Stimulated activated CD4-positive, alpha-beta T cell treated with anti-CD3 and anti-CD28 coated beads, TNF-alpha, amount 100 ng/mL, for 24 hours (primary cell): ENCODE measurements around the gene OPRD1.
"Not testable (repeated sequence)": the region's sequence is repeated elsewhere in the genome, so short reads cannot be mapped to it uniquely, and the experiment has no call there.

ENCODE experiments used
- DNase-seq, 3 experiments: peaks; one replicate each; pipeline ENCODE4 v3.0.0-alpha.2; 2020; ENCODE audit warnings: low read depth in 3 of 3

The OPRD1 gene

DNA sequence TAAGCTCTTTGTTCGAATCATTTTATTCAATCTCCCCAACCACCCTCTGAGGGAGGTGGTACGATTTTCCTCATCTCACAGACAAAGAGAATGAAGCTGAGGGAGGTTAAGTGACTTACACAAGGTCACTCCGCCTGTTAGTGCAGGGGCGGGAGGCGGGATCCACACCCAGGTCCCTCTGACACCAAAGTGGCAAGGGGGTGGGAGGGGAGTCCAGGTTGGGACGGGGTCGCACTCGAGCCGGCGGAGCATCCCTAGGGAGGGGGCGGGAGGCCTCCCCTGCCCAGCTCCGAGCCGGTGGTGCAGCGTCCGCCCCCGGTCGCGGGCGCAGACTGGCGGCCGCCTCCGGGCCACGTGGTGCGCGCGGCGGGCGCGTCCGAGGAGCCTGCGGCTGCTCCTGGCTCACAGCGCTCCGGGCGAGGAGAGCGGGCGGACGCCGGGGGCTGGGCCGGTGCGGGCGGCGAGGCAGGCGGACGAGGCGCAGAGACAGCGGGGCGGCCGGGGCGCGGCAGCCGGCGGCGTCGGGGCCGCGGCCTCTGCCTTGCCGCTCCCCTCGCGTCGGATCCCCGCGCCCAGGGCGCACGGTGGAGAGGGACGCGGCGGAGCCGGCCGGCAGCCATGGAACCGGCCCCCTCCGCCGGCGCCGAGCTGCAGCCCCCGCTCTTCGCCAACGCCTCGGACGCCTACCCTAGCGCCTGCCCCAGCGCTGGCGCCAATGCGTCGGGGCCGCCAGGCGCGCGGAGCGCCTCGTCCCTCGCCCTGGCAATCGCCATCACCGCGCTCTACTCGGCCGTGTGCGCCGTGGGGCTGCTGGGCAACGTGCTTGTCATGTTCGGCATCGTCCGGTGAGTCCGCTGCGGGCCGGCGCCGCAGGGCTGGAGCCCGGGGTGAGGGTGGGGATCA, at the start of gene OPRD1:
Gene OPRD1 (plus strand): TSS at position 405 of the 903 bp plus-strand sequence. CDS start 214 bp downstream, at position 619.
- DNase-seq: peak in 1 of 3 experiments; percentile 4

DNA sequence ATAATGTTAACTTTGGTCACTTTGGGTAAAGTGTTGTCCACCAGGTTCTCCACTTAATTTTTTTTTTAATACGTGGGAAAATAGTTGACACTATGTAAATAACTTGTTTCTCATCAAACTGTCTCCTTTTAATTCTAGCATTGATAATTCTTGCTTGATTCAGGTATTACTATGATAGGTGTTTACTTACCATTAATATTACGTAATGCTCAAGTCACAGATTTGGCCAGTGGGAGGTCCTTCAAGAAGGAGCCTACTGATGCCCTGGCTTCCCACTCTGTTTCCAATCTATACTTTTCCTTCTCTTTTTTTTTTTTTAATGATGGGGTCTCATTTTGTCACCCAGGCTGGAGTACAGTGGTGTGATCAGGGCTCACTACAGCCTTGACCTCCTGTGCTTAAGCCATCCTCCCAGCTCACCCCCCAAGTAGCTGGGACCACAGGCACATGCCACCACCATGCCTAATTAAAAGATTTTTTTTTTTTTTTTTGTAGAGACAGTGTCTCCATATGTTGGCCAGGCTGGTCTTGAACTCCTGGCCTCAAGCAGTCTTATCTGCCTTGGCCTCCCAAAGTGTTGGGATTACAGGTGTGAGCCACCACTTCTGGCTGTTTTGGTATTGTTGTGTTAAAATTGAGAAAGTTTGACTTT, 45.3 kb upstream of the OPRD1 start:
- no peak for DNase-seq

DNA sequence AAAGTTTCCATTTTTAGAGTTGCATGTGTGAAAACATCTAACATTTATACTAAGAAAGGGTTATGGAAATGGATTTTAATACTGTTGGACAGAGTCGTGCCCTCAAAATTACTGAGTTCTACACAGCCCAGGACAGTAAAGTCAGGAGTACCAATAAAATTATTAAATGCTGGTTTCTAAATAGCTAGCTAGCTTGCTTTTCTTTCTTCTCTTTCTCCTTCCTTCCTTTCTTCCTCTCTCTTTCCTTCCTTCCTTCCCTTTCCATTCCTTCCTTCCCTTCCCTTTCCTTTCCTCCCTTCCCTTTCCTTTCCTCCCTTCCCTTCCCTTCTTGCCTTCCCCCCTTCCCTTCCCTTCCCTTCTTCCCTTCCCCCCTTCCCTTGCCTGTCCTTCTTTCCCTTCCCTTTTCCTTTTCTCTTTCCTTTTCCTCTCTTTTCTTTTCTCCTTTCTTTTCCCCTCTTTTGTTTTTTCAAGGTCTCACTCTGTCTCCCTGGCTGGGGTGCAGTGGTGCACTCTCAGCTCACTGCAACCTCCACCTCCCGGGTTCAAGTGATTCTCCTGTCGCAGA, 41.3 kb upstream of the OPRD1 start:
- no peak for DNase-seq

DNA sequence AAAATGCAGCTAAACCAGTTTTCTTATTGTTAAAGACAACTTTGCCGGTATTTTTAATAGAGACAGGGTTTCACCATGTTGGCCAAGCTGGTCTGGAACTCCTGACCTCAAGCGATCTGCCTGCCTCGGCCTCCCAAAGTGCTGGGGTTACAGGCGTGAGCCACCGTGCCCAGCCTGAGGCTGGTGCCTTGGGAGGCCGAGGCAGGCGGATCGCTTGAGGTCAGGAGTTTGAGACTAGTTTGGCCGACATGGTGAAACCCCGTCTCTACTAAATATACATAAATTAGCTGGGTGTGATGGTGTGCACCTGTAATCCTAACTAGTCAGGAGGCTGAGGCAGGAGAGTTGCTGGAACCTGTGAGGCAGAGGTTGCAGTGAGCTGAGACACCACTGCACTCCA, 40.0 kb upstream of the OPRD1 start:
- DNase-seq: not testable (repeated sequence)

DNA sequence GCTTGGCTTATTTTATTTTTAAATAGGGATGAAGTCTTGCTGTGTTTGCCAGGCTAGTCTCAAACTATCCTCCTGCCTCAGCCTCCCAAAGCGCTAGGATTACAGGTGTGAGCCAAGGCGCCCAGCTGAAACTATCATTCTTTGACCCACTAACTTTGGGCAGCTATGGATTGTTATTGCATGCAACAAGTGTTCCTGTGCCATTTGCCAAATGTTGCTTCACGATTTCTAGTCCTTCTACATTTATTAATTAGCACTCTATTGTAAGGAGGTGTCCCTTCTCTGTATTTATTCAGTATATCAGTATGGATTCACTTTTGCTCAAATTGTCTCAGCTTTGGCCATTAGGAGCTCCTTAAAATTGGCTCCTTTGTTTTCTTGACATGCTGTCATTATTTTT, 38.9 kb upstream of the OPRD1 start:
- DNase-seq: no peak

DNA sequence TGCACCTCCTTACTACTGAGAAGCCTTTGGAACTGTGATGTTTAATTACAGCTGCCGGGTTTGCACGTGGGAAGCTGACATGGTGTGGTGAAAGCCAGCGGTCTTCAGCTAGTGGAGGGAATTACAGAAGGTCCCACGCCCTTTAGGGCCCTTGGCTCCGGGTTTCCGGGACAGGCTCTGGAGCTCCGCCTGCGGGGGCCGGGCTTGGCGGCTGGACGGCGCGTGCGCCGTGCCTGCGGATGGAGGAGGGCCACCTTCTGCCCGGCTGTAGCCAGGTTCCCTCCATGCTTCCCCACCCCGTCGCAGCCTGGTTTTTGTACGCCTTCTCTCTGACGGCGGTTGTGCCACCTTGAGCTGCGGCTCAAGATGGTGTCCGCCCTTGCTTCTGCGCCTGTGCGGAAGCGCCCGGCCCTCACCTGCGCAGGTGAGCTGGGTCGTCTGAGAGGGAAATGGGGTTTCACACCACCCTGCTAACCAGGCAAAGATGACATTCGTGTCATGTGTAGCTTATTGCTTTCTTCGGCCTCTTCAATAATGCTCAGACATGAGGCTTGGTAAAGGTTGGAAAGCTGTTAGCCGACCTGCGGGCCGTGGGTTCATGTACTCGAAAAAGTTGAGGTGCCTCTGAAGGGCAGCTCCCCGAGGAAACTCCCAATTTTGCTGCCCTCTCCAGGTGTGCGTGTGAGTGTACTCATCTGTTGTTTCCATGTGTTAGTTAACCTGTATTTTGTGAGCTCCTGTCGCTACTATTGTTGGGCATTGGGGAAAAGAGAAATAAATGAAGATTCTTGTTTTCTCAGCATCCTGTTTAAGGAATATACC, 36.6 kb upstream of the OPRD1 start:
- peak; percentile 22 to 61 (median 28) for DNase-seq

DNA sequence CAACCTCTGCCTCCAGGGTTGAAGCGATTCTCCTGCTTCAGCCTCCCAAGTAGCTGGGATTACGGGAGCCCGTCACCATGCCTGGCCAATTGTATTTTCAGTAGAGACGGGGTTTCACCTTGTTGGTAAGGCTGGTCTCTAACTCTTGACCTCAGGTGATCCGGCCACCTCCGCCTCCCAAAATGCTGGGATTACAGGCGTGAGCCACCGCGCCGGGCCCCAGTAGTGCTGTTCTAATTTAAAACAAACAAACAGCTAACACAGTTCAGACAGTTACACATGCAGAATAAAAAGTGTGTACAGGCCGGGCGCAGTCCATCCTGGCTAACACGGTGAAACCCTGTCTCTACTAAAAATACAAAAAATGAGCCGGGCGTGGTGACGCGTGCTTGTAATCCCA, 35.6 kb upstream of the OPRD1 start:
- DNase-seq: no peak

DNA sequence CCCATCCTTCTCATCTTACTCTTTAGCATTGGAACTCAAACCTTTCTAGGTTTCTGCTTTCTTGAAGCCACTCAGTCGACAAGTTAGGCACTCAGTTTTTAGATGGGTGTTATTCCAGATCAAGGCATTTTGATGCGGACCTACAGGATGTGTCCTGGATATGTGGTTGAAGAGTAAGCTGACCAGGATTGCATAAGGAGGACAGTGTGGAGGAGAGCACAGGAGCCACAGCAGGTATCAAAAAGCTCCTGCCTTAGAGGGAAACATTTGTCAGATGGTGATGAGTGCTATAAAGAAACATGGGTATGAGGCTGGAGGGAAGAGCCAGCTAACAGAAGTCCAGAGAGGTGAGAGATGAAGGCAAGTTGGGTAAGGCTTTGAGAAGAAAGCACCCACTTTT, 33.9 kb upstream of the OPRD1 start:
- DNase-seq: no peak

DNA sequence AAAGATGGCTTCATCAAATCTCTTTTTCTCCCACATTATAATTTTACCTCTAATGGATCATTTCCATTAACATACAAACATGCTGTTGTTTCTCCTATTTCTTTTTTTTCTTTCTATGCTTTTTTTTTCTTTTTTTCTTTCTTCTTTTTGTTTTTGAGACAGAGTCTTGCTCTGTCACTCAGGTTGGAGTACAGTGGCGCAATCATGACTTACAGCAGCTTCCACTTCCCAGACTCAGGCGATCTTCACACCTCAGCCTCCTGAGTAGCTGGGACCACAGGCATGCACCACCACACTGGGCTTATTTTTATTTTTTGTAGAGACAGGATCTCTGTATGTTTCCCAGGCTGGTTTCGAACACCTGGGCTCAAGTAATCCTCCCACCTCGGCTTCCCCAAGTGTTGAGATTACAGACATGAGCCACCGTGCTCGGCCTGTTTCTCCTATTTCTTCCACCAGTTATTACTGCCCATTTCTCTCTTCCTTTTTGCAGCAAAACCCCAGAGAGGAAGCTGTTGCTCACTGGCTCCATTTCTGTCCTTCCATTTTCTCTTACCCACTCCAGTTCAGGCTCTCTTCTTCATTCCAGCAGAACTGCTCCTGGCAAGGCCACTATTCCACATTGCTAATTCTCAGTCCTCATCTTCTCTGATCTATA, 32.1 kb upstream of the OPRD1 start:
- no peak for DNase-seq

DNA sequence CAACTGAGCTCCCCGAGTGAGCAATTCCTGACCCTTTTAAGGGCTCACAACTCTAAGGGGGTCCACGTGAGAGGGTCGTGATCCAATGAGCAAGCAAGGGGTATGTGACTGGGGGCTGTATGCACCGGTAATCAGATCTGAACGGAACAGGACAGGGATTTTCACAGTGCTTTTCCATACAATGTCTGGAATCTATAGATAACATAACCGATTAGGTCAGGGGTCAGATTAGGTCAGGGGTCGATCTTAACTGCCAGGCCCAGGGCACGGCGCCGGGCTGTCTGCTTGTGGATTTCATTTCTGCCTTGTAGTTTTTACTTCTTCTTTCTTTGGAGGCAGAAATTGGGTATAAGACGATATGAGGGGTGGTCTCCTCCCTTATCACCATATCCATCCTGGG, 30.7 kb upstream of the OPRD1 start:
- no peak for DNase-seq

DNA sequence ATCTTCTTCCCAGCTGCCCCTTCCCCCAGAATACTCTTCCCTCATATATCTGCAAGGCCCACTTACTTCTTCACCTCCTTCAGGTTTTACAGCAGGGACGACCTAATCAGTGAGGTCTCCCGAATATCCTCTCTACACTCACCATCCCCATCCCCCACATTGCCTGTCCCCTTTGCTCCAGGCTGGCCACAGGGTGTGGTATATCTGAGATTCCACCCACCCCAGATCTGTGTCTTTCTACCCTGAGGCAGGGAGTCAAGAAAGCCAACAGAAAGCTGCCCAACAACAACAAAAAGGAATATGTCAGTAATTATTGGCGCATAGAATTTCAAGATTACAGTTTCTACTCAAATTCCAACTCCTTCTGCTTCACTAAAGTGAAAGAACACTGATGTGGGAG, 30.0 kb upstream of the OPRD1 start:
- no peak for DNase-seq

DNA sequence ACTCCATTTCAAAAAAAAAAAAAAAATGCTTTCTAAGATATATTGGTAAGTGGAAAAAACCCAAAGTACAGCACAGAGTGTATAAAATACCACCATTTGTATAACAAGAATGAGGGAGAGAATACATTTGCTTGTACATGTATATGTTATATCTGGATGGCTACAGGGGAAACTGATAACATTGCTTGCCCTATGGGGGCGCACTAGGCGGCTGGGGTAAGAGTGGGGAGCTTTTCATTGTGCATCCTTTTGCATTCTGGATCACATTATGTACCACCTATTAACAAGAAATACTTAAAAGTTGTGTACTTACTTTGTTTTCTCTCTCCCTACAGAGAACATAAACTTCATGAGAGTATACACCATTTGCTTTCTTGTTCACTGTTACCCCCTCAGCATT, 28.6 kb upstream of the OPRD1 start:
- DNase-seq: no peak

DNA sequence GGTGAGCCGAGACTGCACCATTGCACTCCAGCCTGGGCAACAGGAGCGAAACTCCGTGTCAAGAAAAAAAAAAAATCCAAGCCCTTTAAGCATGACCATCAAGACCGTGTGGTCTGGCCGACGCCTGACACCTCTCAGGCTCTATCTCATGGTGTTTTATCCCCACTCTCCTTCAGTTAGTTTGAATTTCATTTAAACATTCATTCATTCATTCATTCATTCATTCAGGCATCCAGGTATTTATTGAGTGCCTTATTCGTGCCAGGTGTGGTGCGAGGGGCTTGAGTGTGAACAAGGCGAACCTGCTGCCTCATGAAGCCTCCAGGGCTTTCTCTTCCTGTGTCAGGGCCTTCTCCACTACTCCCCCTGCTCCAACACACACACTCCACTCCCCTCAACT, 22.6 kb upstream of the OPRD1 start:
- DNase-seq: no peak

DNA sequence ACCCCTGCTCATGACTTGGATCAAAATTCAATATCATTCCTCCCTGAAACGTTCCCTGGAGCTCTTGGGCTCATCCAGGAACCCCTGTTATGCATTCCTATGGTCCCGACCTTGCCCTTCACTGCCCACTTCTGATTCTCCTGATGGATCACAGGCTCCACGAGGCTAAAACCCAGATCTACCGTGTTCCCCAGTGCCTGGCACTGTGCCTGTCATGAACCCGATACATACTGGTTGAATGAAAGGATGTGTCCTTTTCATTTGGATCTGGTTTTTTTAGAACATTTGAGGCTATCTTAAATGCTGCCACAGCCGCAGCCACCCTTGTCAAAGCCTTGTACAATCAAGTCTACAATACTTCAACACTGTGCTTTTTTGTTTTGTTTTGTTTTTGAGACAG, 22.2 kb upstream of the OPRD1 start:
- no peak for DNase-seq

DNA sequence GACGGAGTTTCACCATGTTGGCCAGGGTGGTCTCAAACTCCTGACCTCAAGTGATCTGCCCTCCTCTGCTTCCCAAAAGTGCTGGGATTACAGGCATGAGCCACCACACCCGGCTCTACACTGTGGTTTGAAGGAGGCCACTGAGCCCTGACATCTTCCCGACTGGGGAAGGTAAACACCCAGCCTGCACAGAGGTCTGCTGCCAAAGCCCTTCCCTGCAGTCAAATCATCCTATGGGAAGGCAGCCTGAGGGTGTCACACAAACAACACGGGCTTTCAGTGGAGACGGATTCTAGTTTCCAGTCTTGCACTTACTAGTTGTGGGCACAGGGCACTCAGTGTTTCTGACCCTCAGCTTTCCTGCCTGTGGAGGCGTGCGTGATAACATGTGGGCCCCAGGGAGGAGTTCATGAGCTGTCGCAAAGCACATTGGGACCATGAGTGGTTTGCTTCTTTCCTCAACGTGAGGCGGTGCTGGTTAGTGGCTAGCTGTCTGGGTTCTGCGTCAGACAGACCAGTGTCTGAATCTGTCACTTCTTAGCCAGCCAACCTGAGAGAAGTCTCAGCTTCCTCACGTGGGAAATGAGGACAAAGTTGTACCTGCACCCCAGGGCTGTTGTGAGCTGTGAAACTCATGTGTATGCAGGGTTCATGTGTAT, 21.5 kb upstream of the OPRD1 start:
- DNase-seq: no peak

DNA sequence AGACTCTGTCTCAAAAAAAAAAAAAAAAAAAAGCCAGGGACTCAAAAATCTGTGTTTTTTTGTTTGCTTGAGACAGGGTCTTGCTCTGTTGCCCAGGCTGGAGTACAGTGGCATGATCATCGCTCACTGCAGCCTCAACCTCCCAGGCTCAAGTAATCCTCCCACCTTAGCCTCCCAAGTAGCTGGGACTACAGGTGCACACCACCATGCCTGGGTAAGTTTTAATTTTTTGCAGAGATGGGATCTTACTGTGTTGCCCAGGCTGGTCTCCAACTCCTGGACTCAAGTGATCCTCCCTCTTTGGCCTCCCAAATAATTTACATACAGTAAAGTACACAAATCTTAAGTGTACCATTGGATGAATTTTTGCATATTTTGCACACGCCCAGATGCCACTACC, 20.0 kb upstream of the OPRD1 start:
- DNase-seq: not testable (repeated sequence)

DNA sequence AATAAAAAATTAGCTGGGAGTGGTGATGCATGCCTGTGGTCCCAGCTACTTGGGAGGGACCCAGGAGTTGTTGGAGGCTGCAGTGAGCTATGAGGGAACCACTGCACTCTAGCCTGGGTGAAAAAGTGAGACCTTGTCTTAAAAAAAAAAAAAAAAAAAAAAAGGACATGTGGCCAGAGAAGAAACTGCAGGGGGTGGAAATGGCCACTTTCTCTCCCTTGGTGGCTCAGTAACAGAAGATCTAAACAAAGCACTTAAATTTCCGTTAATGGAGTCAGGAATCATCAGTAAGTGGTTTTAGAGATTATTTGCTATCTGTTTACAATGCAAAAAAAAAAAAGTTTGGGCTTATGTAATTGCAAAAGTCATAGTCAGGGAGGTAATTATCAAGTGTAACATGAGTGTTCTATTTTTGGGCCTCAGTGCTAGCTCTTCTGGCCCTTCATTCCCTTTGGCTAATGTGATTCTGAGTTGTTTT, 19.3 kb upstream of the OPRD1 start:
- no peak for DNase-seq

DNA sequence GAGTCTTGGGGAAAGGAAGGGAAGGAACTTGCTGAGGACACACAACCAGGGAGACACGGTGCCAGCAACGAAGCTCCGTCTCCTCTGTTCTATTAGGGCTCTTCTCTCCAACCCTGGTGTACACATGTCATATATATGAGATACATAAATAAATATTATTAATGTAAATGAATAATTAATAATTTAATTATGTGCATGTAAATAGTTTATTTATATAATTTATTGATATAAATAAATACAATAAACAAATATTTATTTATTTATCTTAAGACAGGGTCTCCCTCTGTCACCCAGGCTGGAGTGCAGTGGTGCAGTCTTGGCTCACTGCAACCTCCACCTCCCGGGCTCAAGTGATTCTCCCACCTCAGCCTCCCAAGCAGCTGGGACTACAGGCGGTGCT, 17.4 kb upstream of the OPRD1 start:
- not testable (repeated sequence) for DNase-seq

DNA sequence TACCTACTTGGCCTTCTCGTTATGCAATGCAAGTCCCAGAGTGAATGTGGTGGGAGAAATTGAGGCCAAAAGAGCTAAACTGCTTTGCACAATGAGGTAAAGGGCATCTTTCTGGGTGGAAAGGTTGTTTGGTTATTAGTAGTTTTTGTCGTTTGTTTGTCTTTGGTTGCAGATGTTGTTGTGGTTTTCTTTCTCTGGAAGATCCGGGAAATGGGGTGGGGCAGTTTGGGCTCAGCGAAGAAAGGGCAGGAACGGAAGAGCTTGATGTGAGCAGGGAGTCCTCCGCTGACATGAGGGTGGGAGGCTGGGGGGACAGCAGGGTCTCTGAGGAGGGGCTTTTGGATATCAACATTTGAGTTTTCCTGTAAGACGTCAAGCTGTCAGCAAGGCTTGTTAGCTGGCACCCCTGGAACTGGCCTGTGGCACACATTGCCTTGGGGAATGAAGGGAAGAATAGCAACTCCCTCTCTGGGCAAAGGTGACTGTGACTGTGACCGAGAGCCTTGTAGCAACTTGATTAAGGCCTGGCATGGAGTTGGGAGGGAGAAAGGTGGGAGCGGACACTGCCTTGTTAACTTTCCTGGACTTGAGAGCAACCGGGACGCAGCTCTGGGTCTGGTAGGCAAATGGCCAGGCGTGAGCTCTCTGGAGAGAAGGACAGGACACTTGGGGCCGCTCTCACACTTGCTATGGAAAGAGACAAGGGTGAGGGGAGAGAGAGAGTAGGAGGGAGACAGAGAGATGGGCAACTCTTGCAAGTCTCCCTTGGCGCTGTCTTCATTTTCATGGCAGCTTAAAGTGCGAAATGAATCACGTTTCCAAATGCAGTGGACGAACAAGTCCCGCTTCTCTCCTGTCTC, 15.4 kb upstream of the OPRD1 start:
- no peak for DNase-seq

DNA sequence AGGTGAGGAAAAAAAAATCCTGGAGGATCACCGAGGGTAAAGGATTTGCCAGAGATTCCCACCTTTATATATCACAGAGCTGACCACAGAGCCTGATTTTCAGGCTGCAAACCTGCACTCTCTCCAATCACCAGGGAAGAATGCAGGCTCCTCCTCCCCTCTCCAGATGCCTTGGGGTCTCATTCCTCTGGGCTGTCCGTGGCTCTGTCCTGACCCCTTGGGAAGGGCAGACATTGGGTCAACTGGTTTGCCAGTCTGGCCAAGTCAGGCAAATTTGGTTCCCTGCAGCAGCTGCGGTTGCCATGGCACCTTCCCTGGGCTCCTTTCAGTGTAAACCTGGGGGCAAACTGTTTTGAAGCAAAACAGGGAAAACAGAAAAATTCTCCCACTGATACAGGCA, 11.6 kb upstream of the OPRD1 start:
- DNase-seq: no peak
